ENCODE data around the gene WDR77. TPM values are rescaled to one million over a fixed set of nuclear protein-coding genes. Genes with fewer than 3 reads are reported as not detected.

The WDR77 gene
- total and polyA plus RNA-seq, 9 of the 15 experiments (the other 6 are each of a cell fraction or from before 2014, with no cell fraction given): 20.6 to 160 (median 75.3) TPM

- TF ChIP-seq ETV5 (CRISPR knock-in tag; IDR thresholded peaks at IDR 0.05; ENCODE audit: low read depth): no peak
- TF ChIP-seq SAP30 (IDR thresholded peaks at IDR 0.05; ENCODE audit: borderline replicate concordance, insufficient read depth, low read depth, low read length, poor library complexity, severe bottlenecking): peak; percentile 78
- TF ChIP-seq, protein P1, sequence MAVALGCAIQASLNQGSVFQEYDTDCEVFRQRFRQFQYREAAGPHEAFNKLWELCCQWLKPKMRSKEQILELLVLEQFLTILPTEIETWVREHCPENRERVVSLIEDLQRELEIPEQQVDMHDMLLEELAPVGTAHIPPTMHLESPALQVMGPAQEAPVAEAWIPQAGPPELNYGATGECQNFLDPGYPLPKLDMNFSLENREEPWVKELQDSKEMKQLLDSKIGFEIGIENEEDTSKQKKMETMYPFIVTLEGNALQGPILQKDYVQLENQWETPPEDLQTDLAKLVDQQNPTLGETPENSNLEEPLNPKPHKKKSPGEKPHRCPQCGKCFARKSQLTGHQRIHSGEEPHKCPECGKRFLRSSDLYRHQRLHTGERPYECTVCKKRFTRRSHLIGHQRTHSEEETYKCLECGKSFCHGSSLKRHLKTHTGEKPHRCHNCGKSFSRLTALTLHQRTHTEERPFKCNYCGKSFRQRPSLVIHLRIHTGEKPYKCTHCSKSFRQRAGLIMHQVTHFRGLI (CRISPR knock-in tag; IDR thresholded peaks at IDR 0.05): no peak
- 0 out of 2 replicates have a peak, but pooled peaks have one; percentile 39 for TF ChIP-seq ERF (CRISPR knock-in tag; IDR thresholded peaks at IDR 0.05)
- peak; percentile 75; the same call in 1 of the 2 replicates for TF ChIP-seq NR2C2 (CRISPR knock-in tag; IDR thresholded peaks at IDR 0.05)
- TF ChIP-seq NR2C2 (tag; IDR thresholded peaks at IDR 0.05): peak; percentile 92
- peak in 1 of 2 experiments; percentile 91; a peak in 2 of 4 replicates for TF ChIP-seq HDAC1 (IDR thresholded peaks at IDR 0.05)
- no peak for TF ChIP-seq ZEB2 (IDR thresholded peaks at IDR 0.05)
- no peak for TF ChIP-seq CBX3 (IDR thresholded peaks at IDR 0.05; ENCODE audit: borderline replicate concordance in 1 of 2, low read length in 2 of 2)
- TF ChIP-seq ETS1 (conservative IDR thresholded peaks at IDR 0.05; ENCODE audit: control insufficient read depth, low read depth, low read length): peak; percentile 51
- TF ChIP-seq TAF15 (IDR thresholded peaks at IDR 0.05; ENCODE audit: low read depth, low read length): no peak
- peak; percentile 54; the same call in 1 of the 2 replicates for TF ChIP-seq KAT7 (CRISPR knock-in tag; IDR thresholded peaks at IDR 0.05; ENCODE audit: borderline replicate concordance)
- no peak for TF ChIP-seq ZNF354B (CRISPR knock-in tag; IDR thresholded peaks at IDR 0.05)
- no peak for TF ChIP-seq GMEB1 (CRISPR knock-in tag; IDR thresholded peaks at IDR 0.05)
- TF ChIP-seq HNRNPK (IDR thresholded peaks at IDR 0.05; ENCODE audit: low read depth, low read length, poor library complexity, severe bottlenecking): no peak
Observed at GRCh38 chr1:111448918-111449702, at the start of gene WDR77, which contains the start of gene ATP5PB (continued).
